ENCODE results near the gene ADAMTS16. TPM values are rescaled to one million over a fixed set of nuclear protein-coding genes. Genes with fewer than 3 reads are reported as not detected.

The ADAMTS16 gene
- polyA plus RNA-seq, 1 experiment, result 0.04 TPM

- H3K27me3 ChIP-seq (ENCODE audit: control insufficient read depth, insufficient read depth, low read length), result peaks cover 2% of the 10 kb centered on the region; the same call in 1 of the 2 replicates
- CTCF ChIA-PET, result no interaction called here
- no peaks in the 10 kb centered on the region for H3K36me3 ChIP-seq (ENCODE audit: control insufficient read depth, insufficient read depth, low read length)
- no peak overlapping the region for H3K4me3 ChIP-seq (ENCODE audit: low read depth, low read length)
- POLR2A ChIA-PET, result no interaction called here
- DNase-seq (ENCODE audit: low read depth), result no peak
- TF ChIP-seq, protein P1, sequence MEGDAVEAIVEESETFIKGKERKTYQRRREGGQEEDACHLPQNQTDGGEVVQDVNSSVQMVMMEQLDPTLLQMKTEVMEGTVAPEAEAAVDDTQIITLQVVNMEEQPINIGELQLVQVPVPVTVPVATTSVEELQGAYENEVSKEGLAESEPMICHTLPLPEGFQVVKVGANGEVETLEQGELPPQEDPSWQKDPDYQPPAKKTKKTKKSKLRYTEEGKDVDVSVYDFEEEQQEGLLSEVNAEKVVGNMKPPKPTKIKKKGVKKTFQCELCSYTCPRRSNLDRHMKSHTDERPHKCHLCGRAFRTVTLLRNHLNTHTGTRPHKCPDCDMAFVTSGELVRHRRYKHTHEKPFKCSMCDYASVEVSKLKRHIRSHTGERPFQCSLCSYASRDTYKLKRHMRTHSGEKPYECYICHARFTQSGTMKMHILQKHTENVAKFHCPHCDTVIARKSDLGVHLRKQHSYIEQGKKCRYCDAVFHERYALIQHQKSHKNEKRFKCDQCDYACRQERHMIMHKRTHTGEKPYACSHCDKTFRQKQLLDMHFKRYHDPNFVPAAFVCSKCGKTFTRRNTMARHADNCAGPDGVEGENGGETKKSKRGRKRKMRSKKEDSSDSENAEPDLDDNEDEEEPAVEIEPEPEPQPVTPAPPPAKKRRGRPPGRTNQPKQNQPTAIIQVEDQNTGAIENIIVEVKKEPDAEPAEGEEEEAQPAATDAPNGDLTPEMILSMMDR (IDR thresholded peaks at IDR 0.05; ENCODE audit: insufficient read depth, low read depth, low read length), result no peak
Observed at GRCh38 chr5:5297432-5298067, 157.4 kb downstream of the ADAMTS16 start.

- Histone ChIP-seq H3K4me3 (ENCODE audit: low read depth, low read length) (no peak overlapping the region), H3K27me3 (ENCODE audit: control insufficient read depth, insufficient read depth, low read length) (peaks cover 2% of the 10 kb centered on the region; the same call in 1 of the 2 replicates), H3K36me3 (ENCODE audit: control insufficient read depth, insufficient read depth, low read length) (no peaks in the 10 kb centered on the region)
- CTCF ChIA-PET, result no interaction called here
- DNase-seq (ENCODE audit: low read depth), result no peak
- TF ChIP-seq, protein P1 (IDR thresholded peaks at IDR 0.05; ENCODE audit: insufficient read depth, low read depth, low read length), result no peak
- POLR2A ChIA-PET, result no interaction called here
Observed at GRCh38 chr5:5298068-5298633, 158.0 kb downstream of the ADAMTS16 start.

DNA sequence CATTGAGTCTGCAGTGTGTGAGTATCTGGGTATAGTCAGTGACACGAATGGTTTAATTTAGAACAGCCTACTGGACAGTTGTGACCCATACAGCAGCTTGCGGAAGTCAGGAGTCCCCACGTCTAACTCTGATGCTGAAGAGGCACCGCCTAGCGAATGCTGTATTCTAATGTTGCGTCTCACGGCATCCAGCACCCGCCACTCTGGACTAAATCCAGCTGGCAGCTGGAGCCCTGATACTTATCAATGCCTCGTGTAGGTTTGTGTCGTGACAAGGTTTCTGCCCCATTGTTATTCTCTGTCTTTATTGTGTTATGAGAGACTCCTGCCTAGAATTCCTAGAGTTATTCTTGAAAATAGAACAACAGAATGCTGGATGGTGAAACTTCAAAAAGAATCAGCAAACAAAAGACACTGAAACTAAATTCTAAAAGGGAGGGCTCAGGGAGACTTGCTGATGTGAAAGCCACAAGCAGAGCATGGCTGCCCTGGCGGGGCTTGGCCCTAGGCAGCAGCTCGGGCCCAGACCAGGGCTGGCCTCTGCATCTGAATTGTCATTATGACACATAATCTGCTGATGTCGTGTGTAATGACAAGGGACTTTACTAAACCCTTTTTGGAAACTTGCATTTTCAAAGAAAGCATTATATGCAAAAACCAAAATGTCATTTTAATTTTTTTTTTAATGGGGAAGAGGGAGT is 158.9 kb downstream of the ADAMTS16 start:
- no peaks in the 10 kb centered on the region for H3K36me3 ChIP-seq (ENCODE audit: control insufficient read depth, insufficient read depth, low read length)
- no peak overlapping the region for H3K4me3 ChIP-seq (ENCODE audit: low read depth, low read length)
- TF ChIP-seq, protein P1 (IDR thresholded peaks at IDR 0.05; ENCODE audit: insufficient read depth, low read depth, low read length), result no peak
- H3K27me3 ChIP-seq (ENCODE audit: control insufficient read depth, insufficient read depth, low read length), result peaks cover 2% of the 10 kb centered on the region; the same call in 1 of the 2 replicates
- no peak for DNase-seq (ENCODE audit: low read depth)
- CTCF ChIA-PET, result no interaction called here
- POLR2A ChIA-PET, result no interaction called here

- ChIA-PET POLR2A (no interaction called here), CTCF (no interaction called here)
- no peak for DNase-seq (ENCODE audit: low read depth)
- no peaks in the 10 kb centered on the region for H3K36me3 ChIP-seq (ENCODE audit: control insufficient read depth, insufficient read depth, low read length)
- H3K4me3 ChIP-seq (ENCODE audit: low read depth, low read length), result no peak overlapping the region
- H3K27me3 ChIP-seq (ENCODE audit: control insufficient read depth, insufficient read depth, low read length), result peaks cover 2% of the 10 kb centered on the region; the same call in 1 of the 2 replicates
- TF ChIP-seq, protein P1 (IDR thresholded peaks at IDR 0.05; ENCODE audit: insufficient read depth, low read depth, low read length), result no peak
Observed at GRCh38 chr5:5301176-5301575, 161.0 kb downstream of the ADAMTS16 start.

DNA sequence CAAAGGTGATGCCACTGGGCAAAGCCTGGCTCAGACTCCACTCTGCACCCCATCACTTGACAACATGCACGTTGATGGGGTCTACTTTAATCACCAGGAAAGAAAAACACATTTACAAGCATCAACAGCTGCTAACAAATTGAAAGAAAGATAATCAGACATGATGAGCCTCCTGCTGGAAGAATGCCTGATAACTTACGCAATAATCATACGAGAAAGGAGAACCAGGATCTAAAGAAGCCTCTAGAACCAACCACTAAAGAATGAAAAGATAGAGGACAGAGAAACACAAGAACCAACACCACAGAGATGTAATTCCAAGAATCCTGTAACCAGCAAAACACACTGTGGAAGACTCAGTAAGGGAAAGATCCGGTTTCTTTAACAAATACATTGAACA is 162.1 kb downstream of the ADAMTS16 start:
- TF ChIP-seq, protein P1 (IDR thresholded peaks at IDR 0.05; ENCODE audit: insufficient read depth, low read depth, low read length), result no peak
- ChIA-PET CTCF (no interaction called here), POLR2A (no interaction called here)
- no peak for DNase-seq (ENCODE audit: low read depth)
- Histone ChIP-seq H3K27me3 (ENCODE audit: control insufficient read depth, insufficient read depth, low read length) (peaks cover 2% of the 10 kb centered on the region; the same call in 1 of the 2 replicates), H3K4me3 (ENCODE audit: low read depth, low read length) (no peak overlapping the region), H3K36me3 (ENCODE audit: control insufficient read depth, insufficient read depth, low read length) (no peaks in the 10 kb centered on the region)
